Amygdala (tissue), 56 donors: ENCODE data around the gene ZNF780B.
A peak's percentile ranks its signal among the peaks of the same experiment; 100 is the strongest.

Source experiments
- DNase-seq, 56 donors: peaks; one replicate each; lab custom pipeline; 2025; lab: John Stamatoyannopoulos, UW

ZNF780B gene

DNA sequence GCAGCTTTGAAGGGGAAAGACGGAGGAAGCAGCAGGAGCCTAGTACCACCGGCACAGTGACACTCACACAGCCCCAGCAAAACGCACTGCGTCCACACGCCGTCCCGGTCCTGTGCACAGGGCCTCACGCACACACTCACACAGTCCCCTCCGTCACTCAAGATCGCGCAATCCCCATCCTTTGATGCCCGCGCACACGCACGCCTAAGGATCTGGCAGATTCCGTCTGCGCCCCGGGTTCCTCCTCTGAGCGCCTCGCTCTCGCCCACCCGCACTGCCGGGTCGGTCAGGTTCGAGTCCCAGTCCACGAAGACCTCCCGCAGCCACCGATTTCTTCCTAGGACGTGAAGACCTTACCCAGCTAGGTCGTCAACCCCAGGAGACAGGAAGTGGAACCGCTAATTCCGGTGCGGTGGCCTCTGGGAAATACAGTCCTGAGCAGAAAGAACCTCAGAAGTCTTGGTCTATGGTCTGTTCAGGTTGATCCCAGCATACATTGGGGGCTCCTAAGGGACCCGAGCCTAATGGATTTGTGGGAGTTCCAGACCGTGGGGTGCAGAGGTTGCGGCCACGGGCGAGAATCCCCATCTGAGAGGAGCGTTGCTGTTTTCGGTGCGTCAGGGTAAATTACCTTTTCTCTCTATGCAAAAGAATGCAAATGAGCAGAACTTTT, at the start of gene ZNF780B:
Gene ZNF780B, minus strand, starts transcription at position 400 of the 673 bp plus-strand sequence. CDS start 5,899 bp downstream, outside the sequence.
- peak; percentile 5 to 82 (median 54) for DNase-seq

GRCh38 chr19:40104754-40105153, 48.7 kb upstream of the ZNF780B start:
- no peak for DNase-seq

GRCh38 chr19:40103600-40103999, 47.6 kb upstream of the ZNF780B start:
- DNase-seq = no peak

GRCh38 chr19:40101813-40102212, 45.8 kb upstream of the ZNF780B start:
- DNase-seq = no peak

- DNase-seq = no peak
Measured at GRCh38 chr19:40093416-40093815, 37.4 kb upstream of the ZNF780B start.

GRCh38 chr19:40091205-40092129, 35.4 kb upstream of the ZNF780B start:
- DNase-seq = no peak

DNA sequence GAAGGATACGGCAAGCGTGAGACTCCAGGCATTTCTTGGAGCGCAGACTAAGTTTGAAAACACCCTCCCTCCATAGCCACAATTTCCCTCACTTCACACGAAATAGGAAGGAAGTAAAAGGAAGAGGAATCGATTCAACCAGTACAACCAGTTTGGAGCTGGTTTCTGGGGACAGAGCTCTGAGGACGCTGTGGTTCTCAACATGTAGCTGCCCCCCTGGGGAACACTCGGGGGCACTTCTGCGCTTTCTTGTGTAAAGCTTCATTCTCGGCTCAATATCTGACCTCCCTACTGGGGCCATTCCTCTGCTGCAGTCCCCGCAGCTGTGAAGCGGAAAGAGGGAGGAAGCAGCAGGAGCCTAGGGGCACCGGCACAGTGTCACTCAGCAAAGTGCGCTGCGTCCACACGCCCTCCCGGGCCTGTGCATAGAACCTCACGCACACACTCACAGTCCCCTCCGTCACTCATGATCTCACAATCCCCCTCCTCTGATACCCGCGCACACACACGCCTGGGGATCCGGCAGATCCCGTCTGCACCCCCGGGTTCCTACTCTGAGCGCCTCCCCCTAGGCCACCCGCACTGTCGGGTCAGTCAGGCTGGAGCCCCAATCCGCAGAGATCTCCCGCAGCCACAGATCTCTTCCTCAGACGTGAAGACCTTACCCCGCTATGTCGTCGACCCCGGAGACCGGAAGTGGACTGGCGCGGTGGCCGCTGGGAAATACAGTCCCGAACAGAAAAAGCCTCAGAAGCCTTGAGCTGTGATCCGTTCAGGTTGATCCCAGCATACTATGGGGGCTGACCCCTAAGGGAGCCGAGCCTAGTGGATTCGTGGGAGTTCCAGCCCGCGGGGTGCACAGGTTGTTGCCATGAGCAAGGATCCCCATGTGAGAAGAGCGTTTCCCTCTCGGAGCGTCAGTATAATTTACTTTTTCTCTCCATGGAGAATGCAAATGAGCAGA, 34.5 kb upstream of the ZNF780B start, which contains the start of gene ZNF780A:
Gene ZNF780A, minus strand, starts transcription at position 703 of the 964 bp plus-strand sequence. CDS start 6,190 bp downstream, outside the sequence.
- DNase-seq = peak; percentile 15 to 86 (median 67)

DNA sequence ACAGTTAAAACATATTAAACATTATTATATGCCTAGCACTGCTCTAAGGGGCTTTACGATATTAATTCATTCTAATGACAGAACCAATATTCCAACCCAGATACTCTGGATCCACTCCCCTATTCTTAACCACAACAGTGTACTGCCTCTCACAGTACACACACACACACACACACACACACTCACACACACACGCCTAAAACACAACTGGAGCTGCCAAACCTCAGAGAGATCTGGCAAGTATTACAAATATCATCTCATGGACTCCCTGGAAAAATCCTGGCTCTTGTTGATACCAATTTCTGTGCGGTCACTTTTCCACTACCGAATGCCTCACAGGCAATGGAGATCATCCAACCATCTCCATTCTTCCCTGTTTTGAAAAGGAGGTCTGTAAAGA, 33.4 kb upstream of the ZNF780B start:
- DNase-seq = no peak

DNA sequence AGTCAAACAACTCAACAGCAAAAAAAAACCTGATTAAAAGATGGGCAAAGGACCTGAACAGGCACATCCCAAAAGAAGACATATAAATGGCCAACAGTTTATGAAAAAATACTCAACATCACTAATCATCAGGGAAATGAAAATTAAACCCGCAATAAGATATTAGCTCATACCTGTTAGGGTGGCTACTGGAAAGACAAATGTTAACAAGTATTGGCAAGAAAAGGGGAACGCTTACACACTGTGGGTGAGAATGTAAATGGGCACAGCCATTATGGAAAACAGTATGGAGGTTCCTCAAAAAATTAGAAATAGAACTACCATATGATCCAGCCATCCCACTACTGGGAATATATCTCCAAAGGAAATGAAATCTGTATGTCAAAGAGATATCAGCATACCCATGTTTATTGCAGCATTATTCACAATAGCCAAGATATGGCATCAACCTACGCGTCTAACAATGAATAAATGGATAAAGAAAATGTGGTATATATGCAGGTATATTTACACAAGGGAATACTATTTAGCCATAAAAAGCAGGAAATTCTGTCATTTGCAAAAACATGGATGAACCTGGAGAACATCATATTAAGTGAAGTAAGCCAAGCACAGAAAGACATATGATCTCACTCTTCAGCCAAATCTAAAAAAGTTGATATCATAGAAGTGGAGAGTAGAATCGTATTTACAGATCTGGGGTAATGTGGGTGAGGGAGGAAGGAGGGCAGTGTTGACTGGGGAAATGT, 32.4 kb upstream of the ZNF780B start:
- DNase-seq = no peak

GRCh38 chr19:40084948-40085347, 28.9 kb upstream of the ZNF780B start:
- DNase-seq = no peak

GRCh38 chr19:40081411-40081810, 25.4 kb upstream of the ZNF780B start:
- DNase-seq = no peak

DNA sequence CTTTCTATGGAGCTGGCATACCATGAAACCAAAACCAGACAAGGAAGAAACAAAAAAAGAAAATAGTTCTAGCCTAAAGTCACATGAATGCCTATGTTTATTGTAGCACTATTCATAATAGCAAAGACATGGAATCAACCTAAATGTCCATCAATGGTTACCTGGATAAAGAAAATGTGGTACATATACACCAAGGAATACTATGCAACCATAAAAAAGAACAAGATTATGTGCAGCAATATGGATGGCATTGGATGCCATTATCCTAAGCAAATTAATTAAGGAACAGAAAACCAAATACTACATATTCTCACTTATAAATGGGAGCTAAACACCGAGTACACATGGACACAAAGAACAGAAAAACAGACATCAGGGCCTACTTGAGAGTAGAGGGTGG, 24.3 kb upstream of the ZNF780B start:
- DNase-seq = no peak

DNA sequence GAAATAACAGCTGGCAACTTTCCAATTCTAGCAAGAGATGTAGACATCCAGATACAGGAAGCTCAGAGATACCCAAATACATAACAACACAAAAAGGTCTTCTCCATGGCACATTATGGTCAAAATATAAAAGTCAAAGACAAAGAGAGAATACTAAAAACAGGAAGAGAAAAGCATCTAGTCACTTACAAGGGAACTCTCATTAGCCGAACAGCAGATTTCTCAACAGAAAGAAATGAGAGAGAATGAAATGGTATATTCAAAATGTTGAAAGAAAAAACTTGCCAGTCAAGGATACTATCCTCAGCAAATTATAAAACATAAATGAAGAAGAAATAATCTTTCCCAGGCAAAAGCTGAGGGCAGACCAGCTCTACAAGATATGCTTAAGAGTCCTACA, 22.3 kb upstream of the ZNF780B start:
- DNase-seq = no peak

DNA sequence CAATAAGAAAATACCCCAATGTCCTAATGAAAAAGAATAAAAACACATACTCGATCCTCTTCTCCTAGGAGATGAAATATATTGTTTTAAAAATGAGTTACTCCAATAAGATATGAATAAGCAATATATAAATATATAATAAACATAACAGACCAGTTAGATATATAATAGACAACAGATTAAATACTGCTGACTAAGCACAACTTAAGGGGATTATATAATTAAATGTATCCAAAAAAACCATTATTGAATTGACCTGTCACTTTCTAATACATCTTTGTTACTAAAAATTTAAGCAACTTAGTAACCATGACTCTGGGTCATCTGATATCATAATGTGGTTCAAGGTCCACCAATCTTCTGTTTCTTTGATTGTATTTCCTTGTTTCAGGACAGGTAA, 14.0 kb upstream of the ZNF780B start:
- DNase-seq = no peak

DNA sequence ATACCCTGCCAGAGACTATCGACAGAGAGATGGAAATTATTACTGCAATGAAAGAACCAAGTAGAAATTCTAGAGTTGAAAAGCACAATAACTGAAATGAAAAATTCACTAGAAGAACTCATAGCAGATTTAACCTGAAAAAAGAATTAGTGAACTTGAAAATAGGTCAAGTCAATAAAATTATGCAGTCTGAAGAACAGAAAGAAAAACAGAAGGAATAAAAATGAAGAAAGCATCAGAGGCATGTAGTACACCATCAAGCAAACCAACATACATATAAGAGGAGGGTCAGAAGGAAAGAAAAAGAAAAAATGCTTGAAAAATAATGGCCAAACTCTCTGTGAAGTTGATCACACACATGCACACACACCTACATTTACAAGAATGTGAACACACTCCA, 3.6 kb upstream of the ZNF780B start:
- no peak for DNase-seq

DNA sequence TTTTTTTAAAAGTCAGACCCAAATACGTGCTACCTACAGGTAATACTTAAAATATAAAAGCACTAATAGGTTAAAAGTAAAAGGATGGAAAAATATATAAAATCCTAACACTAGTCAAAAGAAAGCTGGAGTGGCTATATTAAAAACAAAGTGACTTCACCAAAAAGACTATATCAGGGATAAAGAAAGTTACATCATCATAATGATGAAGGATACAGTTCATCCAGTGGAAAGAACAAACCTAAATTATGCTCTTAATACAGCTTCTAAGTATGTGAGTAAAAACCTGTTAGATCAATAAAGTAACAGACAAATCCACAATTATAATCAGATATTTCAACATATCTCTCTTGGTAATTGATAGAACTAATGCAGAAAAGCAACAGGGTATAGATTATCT, 1.1 kb upstream of the ZNF780B start:
- DNase-seq = no peak

DNA sequence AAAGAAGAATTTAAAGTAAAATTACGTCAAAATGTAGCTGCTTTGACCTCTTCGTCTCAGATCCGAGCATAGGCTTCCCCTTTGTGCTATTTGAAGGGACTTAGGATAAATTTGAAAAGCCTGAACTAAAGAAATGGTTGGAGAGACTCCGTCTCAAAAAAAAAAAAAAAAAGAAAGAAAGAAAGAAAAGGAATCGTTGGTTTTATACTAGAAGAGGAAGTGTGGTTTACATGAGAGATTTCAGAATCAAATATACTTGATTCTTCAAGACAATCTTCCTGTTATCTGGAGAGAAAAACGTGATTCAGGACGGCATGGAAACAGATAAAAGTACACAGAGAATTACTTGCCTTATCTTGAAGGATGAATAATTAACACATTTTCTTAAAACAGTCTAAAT, 474 bp upstream of the ZNF780B start:
- no peak for DNase-seq

DNA sequence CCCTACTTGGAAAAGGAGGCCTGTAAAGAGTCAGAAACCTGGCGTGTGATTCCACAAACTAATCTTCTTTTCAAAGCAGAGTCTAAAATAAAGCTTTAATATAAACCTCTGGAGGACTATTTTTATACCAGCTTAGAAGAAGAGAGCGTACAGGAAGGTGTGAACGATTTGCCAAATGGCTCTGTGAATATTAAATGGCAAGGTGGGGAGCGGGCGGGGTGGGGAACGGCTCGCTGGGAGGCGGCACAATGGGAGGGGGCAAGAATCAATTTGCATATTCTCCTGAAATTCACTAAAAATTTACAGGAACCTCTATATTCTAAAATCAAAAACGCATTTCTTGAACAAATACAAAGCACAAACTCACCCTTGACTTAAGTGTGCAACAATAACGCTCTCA, 982 bp downstream of the ZNF780B start:
- DNase-seq = no peak

DNA sequence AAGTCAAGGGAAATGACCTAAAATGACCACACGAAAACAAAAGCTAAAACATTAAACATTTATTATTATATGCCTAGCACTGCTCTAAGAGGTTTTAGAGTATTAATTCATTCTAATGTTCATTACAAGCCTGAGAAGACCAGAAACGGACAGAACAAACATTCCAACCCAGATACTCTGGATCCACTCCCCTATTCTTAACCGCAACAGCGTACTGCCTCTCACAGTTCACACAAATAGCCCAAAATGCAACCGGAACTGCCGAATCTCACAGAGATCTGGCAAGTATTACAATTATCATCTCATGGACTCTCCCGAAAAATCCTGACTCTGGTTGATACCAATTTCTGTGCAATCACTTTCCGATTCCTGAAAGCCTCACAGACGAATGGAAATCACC, 1.4 kb downstream of the ZNF780B start:
- no peak for DNase-seq

GRCh38 chr19:40053491-40053890, 2.5 kb downstream of the ZNF780B start:
- no peak for DNase-seq
